Measurements from ENCODE around the gene GRM4. TPM values are rescaled to one million over a fixed set of nuclear protein-coding genes. Genes with fewer than 3 reads are reported as not detected.
"Not testable (repeated sequence)": the region's sequence is repeated elsewhere in the genome, so short reads cannot be mapped to it uniquely, and the experiment has no call there.

Gene GRM4
- total RNA-seq, 1 experiment from 2014 or later = not detected

- Histone ChIP-seq H3K4me1 (replicated peaks) (peaks cover 16% of the 10 kb centered on the region), H3K9me3 (replicated peaks) (peaks cover 2% of the 10 kb centered on the region; the same call in 1 of the 2 replicates), H3K4me3 (no peak overlapping the region), H3K27me3 (replicated peaks) (no peaks in the 10 kb centered on the region), H3K36me3 (no peaks in the 10 kb centered on the region), H3K27ac (no peak overlapping the region)
- no peak for DNase-seq (ENCODE audit: low read depth in 1 of 2, low spot score in 2 of 2)
Observed at GRCh38 chr6:34020807-34021553, 124.9 kb downstream of the GRM4 start.

- DNase-seq (ENCODE audit: low read depth in 1 of 2, low spot score in 2 of 2) = no peak
- Histone ChIP-seq H3K27ac (no peak overlapping the region), H3K4me1 (replicated peaks) (peaks cover 16% of the 10 kb centered on the region), H3K4me3 (no peak overlapping the region), H3K27me3 (replicated peaks) (no peaks in the 10 kb centered on the region), H3K9me3 (replicated peaks) (peaks cover 2% of the 10 kb centered on the region; the same call in 1 of the 2 replicates), H3K36me3 (no peaks in the 10 kb centered on the region)
Observed at GRCh38 chr6:34020278-34020677, 125.6 kb downstream of the GRM4 start.

- Histone ChIP-seq H3K9me3 (replicated peaks) (peaks cover 2% of the 10 kb centered on the region; the same call in 1 of the 2 replicates), H3K4me3 (no peak overlapping the region), H3K36me3 (no peaks in the 10 kb centered on the region), H3K27ac (no peak overlapping the region), H3K4me1 (replicated peaks) (peaks cover 16% of the 10 kb centered on the region), H3K27me3 (replicated peaks) (no peaks in the 10 kb centered on the region)
- DNase-seq (ENCODE audit: low read depth in 1 of 2, low spot score in 2 of 2) = no peak
Observed at GRCh38 chr6:34018961-34019606, 126.8 kb downstream of the GRM4 start.

- Histone ChIP-seq H3K4me1 (replicated peaks) (peaks cover 16% of the 10 kb centered on the region), H3K36me3 (no peaks in the 10 kb centered on the region)
Observed at GRCh38 chr6:34018026-34018425, 127.9 kb downstream of the GRM4 start.

GRCh38 chr6:34017106-34017805 lies 128.6 kb downstream of the GRM4 start:
- H3K4me3 ChIP-seq = no peak overlapping the region
- H3K36me3 ChIP-seq = no peaks in the 10 kb centered on the region
- no peak overlapping the region for H3K27ac ChIP-seq
- DNase-seq (ENCODE audit: low read depth in 1 of 2, low spot score in 2 of 2) = no peak
- peaks cover 13% of the 10 kb centered on the region for H3K4me1 ChIP-seq (replicated peaks)
- peaks cover 2% of the 10 kb centered on the region; the same call in 1 of the 2 replicates for H3K9me3 ChIP-seq (replicated peaks)
- no peaks in the 10 kb centered on the region for H3K27me3 ChIP-seq (replicated peaks)

More at GRCh38 chr6:34018026-34018425, 127.9 kb downstream of the GRM4 start:
- Histone ChIP-seq H3K9me3 (replicated peaks) (peaks cover 2% of the 10 kb centered on the region; the same call in 1 of the 2 replicates), H3K4me3 (no peak overlapping the region), H3K27me3 (replicated peaks) (no peaks in the 10 kb centered on the region), H3K27ac (no peak overlapping the region)
- DNase-seq (ENCODE audit: low read depth in 1 of 2, low spot score in 2 of 2) = no peak

- H3K27me3 ChIP-seq (replicated peaks); H3K27ac ChIP-seq; H3K4me1 ChIP-seq (replicated peaks); H3K36me3 ChIP-seq; DNase-seq (ENCODE audit: low read depth in 1 of 2, low spot score in 2 of 2); H3K9me3 ChIP-seq (replicated peaks); H3K4me3 ChIP-seq: not testable (repeated sequence)
Observed at GRCh38 chr6:34016573-34016972, 129.3 kb downstream of the GRM4 start.

- H3K9me3 ChIP-seq (replicated peaks) = peaks cover 2% of the 10 kb centered on the region; the same call in 1 of the 2 replicates
- no peak overlapping the region for H3K27ac ChIP-seq
- no peaks in the 10 kb centered on the region for H3K27me3 ChIP-seq (replicated peaks)
- no peak for DNase-seq (ENCODE audit: low read depth in 1 of 2, low spot score in 2 of 2)
- no peak overlapping the region for H3K4me3 ChIP-seq
- H3K4me1 ChIP-seq (replicated peaks) = no peaks in the 10 kb centered on the region
- H3K36me3 ChIP-seq = no peaks in the 10 kb centered on the region
Observed at GRCh38 chr6:34015586-34015985, 130.3 kb downstream of the GRM4 start.

GRCh38 chr6:34011264-34011663 lies 134.6 kb downstream of the GRM4 start:
- H3K4me1 ChIP-seq (replicated peaks) = no peaks in the 10 kb centered on the region
- no peaks in the 10 kb centered on the region for H3K36me3 ChIP-seq
- H3K9me3 ChIP-seq (replicated peaks) = 0 out of 2 replicates have a peak, but pooled peaks cover 3% of the 10 kb centered on the region
- no peak for DNase-seq (ENCODE audit: low read depth in 1 of 2, low spot score in 2 of 2)
- no peak overlapping the region for H3K4me3 ChIP-seq
- no peak overlapping the region for H3K27ac ChIP-seq
- no peaks in the 10 kb centered on the region; the same call in 1 of the 2 replicates for H3K27me3 ChIP-seq (replicated peaks)

- H3K4me1 ChIP-seq (replicated peaks) = no peaks in the 10 kb centered on the region
- no peak overlapping the region for H3K4me3 ChIP-seq
- no peaks in the 10 kb centered on the region for H3K36me3 ChIP-seq
- H3K9me3 ChIP-seq (replicated peaks) = 0 out of 2 replicates have a peak, but pooled peaks cover 3% of the 10 kb centered on the region
- H3K27ac ChIP-seq = no peak overlapping the region
- no peak for DNase-seq (ENCODE audit: low read depth in 1 of 2, low spot score in 2 of 2)
- no peaks in the 10 kb centered on the region; the same call in 1 of the 2 replicates for H3K27me3 ChIP-seq (replicated peaks)
Observed at GRCh38 chr6:34005901-34006531, 139.9 kb downstream of the GRM4 start.

GRCh38 chr6:34004706-34005105 lies 141.2 kb downstream of the GRM4 start:
- Histone ChIP-seq H3K4me3 (no peak overlapping the region), H3K27me3 (replicated peaks) (no peaks in the 10 kb centered on the region; the same call in 1 of the 2 replicates), H3K27ac (no peak overlapping the region), H3K4me1 (replicated peaks) (no peaks in the 10 kb centered on the region), H3K36me3 (no peaks in the 10 kb centered on the region), H3K9me3 (replicated peaks) (0 out of 2 replicates have a peak, but pooled peaks cover 3% of the 10 kb centered on the region)
- DNase-seq (ENCODE audit: low read depth in 1 of 2, low spot score in 2 of 2) = no peak

- Histone ChIP-seq H3K27ac (no peak overlapping the region), H3K9me3 (replicated peaks) (0 out of 2 replicates have a peak, but pooled peaks cover 3% of the 10 kb centered on the region), H3K4me3 (no peak overlapping the region), H3K36me3 (no peaks in the 10 kb centered on the region), H3K27me3 (replicated peaks) (peaks cover 4% of the 10 kb centered on the region; the same call in 1 of the 2 replicates), H3K4me1 (replicated peaks) (no peaks in the 10 kb centered on the region)
- DNase-seq (ENCODE audit: low read depth in 1 of 2, low spot score in 2 of 2) = no peak
Observed at GRCh38 chr6:34003962-34004361, 141.9 kb downstream of the GRM4 start.

- Histone ChIP-seq H3K36me3 (no peaks in the 10 kb centered on the region), H3K4me3 (no peak overlapping the region), H3K27me3 (replicated peaks) (peaks cover 6% of the 10 kb centered on the region; the same call in 1 of the 2 replicates), H3K27ac (no peak overlapping the region), H3K4me1 (replicated peaks) (no peaks in the 10 kb centered on the region), H3K9me3 (replicated peaks) (no peaks in the 10 kb centered on the region)
- no peak for DNase-seq (ENCODE audit: low read depth in 1 of 2, low spot score in 2 of 2)
Observed at GRCh38 chr6:34001706-34002621, 143.9 kb downstream of the GRM4 start.

Data from SJSA1 (cell line).